Measurements from ENCODE around the gene ZBTB45. TPM values are rescaled to one million over a fixed set of nuclear protein-coding genes. Genes with fewer than 3 reads are reported as not detected.

The ZBTB45 gene
- total RNA-seq, 4 donors from 2014 or later: 7.4 to 21.6 (median 14.3) TPM

DNA sequence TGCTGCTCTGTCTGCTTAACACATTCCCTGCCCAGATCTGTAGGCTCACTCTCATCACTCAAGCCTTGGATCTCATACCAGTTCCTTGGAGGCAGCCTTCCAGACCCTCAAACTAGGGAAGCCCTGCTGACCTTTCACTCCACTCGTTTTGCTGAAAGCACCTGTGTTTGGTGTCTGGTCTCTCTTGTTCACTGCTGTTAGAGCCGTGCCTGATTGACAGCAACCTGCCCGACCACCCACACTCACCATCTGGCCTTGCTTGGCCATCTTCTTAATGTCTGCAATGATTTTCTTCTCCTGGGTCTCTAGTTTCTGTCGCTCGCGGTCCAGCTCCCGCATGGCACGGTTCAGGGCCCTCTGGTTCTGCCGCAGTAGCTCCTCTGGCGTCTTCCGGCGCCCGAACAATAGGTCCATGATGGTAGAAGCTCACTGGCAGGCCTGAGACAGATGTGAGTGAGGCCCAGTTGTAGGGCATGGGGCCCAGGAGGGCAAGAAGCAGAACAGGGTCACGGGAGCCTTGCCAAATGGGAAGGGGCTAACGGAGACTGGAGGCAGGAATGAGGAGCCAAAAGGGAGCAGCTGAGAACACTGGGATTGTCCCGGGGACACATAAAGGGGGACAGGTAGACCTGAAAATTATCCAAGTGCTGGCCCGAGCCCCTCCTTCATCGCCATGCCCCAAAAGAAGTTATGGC lies 34.3 kb upstream of the ZBTB45 start:
- peaks cover 0 to 58% (median 0%) of the 10 kb centered on the region in 3 donors for H3K36me3 ChIP-seq
- peak overlapping the region; percentile 67 to 79 (median 74) for H3K4me3 ChIP-seq
- no peaks in the 10 kb centered on the region for H3K9me3 ChIP-seq
- no peak for DNase-seq
- H3K27ac ChIP-seq: peak overlapping the region; percentile 89 to 100 (median 90)
- no peaks in the 10 kb centered on the region for H3K27me3 ChIP-seq
- peaks cover 0 to 38% (median 22%) of the 10 kb centered on the region in 4 donors for H3K4me1 ChIP-seq
- TF ChIP-seq, protein P1, sequence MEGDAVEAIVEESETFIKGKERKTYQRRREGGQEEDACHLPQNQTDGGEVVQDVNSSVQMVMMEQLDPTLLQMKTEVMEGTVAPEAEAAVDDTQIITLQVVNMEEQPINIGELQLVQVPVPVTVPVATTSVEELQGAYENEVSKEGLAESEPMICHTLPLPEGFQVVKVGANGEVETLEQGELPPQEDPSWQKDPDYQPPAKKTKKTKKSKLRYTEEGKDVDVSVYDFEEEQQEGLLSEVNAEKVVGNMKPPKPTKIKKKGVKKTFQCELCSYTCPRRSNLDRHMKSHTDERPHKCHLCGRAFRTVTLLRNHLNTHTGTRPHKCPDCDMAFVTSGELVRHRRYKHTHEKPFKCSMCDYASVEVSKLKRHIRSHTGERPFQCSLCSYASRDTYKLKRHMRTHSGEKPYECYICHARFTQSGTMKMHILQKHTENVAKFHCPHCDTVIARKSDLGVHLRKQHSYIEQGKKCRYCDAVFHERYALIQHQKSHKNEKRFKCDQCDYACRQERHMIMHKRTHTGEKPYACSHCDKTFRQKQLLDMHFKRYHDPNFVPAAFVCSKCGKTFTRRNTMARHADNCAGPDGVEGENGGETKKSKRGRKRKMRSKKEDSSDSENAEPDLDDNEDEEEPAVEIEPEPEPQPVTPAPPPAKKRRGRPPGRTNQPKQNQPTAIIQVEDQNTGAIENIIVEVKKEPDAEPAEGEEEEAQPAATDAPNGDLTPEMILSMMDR (IDR thresholded peaks at IDR 0.05): no peak
- no peak for TF ChIP-seq POLR2A (IDR thresholded peaks at IDR 0.05)

DNA sequence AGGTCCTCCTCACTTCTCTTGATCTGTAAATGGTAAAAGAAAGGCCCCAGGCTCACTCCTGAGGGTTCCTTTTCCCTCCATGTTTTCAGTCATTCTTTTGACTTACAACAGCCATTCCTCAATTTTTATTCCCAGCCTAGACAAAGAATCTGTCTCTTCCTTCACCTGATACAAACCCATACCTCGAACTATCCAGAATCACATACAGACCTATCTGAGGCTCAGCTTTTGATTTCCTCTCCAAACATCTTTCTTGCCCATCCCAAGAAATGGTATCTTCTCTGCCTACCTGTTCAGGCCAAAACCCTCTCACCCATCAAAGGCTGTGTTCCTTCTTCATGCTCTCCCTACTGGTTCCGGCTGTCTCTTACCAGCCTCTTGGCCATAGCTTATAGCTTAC lies 33.0 kb upstream of the ZBTB45 start:
- TF ChIP-seq POLR2A (IDR thresholded peaks at IDR 0.05): no peak
- TF ChIP-seq, protein P1 (IDR thresholded peaks at IDR 0.05): no peak
- H3K4me3 ChIP-seq: no peak overlapping the region
- peaks cover 0 to 71% (median 0%) of the 10 kb centered on the region in 3 donors for H3K36me3 ChIP-seq
- no peak overlapping the region for H3K27ac ChIP-seq
- H3K4me1 ChIP-seq: peaks cover 0 to 38% (median 21%) of the 10 kb centered on the region in 4 donors
- DNase-seq: no peak
- no peaks in the 10 kb centered on the region for H3K27me3 ChIP-seq
- H3K9me3 ChIP-seq: no peaks in the 10 kb centered on the region

DNA sequence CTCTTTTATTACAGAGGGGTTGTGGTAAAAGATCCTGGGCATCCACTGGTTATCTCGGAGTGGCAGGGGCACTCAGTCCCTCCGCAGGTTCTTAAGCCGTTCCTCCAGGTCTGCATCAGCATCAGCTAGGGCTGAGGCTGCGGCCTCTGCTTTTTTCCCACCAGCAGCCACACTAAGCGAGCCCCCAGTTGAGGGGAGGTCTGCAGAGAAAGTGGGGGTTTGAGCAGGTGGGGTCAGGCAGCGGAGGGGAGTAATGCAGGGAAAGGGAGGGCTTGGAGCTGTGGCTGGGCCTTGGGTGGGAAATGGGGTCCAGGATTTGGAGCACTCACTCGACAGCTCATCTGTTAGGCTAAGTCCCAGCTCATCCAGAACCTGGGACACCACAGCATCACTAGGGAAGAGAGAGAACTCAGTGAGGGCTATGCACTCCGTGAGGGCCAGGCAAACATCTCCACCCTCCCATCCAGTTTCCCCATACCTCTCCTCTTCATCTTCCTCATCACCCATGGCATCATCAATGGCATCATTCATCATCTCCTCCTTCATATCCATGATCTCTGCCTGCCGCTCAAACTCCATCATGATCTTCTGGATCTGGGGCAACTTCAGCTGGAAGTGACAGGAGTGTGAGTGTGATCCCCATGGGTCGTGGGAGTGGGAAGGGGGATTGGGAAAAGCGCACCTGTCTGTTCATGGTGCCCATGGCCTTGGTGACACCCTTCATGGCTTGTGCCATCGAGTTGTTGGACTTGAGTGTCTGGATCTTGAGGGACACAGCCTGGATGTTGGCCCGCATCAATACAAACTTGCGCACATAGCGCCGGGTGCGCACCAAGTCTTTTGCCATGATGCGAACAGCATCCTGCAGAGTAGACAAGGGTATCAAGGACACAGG lies 32.2 kb upstream of the ZBTB45 start:
- Histone ChIP-seq H3K27me3 (no peaks in the 10 kb centered on the region), H3K4me1 (peaks cover 0 to 31% (median 18%) of the 10 kb centered on the region in 4 donors), H3K36me3 (peaks cover 0 to 76% (median 0%) of the 10 kb centered on the region in 3 donors), H3K9me3 (no peaks in the 10 kb centered on the region), H3K4me3 (no peak overlapping the region), H3K27ac (no peak overlapping the region)
- DNase-seq: no peak
- TF ChIP-seq POLR2A (IDR thresholded peaks at IDR 0.05): no peak
- TF ChIP-seq, protein P1 (IDR thresholded peaks at IDR 0.05): no peak

DNA sequence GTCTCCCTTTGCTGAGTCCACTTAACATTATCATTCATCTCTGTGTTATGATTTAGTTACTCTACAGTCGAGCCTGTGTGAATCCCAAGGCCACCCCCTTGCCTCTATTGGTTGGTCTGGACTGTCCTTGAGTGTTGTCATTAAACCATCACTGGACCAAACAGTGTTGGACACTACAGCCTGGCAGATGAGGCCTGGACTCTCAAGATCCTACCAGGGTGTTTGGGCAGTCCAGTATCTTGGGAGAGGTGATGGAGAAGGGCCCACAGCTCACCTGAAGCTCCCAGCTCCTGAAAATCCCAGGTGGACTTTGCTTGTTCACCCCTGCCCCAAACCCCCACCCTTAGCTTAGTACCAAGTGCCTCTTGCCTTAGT lies 31.5 kb upstream of the ZBTB45 start:
- H3K4me3 ChIP-seq: no peak overlapping the region
- no peak for TF ChIP-seq POLR2A (IDR thresholded peaks at IDR 0.05)
- TF ChIP-seq, protein P1 (IDR thresholded peaks at IDR 0.05): no peak
- H3K4me1 ChIP-seq: peaks cover 0 to 31% (median 22%) of the 10 kb centered on the region in 4 donors
- no peak for DNase-seq
- peaks cover 0 to 69% (median 0%) of the 10 kb centered on the region in 3 donors for H3K36me3 ChIP-seq
- H3K27ac ChIP-seq: no peak overlapping the region
- H3K27me3 ChIP-seq: no peaks in the 10 kb centered on the region
- H3K9me3 ChIP-seq: no peaks in the 10 kb centered on the region

DNA sequence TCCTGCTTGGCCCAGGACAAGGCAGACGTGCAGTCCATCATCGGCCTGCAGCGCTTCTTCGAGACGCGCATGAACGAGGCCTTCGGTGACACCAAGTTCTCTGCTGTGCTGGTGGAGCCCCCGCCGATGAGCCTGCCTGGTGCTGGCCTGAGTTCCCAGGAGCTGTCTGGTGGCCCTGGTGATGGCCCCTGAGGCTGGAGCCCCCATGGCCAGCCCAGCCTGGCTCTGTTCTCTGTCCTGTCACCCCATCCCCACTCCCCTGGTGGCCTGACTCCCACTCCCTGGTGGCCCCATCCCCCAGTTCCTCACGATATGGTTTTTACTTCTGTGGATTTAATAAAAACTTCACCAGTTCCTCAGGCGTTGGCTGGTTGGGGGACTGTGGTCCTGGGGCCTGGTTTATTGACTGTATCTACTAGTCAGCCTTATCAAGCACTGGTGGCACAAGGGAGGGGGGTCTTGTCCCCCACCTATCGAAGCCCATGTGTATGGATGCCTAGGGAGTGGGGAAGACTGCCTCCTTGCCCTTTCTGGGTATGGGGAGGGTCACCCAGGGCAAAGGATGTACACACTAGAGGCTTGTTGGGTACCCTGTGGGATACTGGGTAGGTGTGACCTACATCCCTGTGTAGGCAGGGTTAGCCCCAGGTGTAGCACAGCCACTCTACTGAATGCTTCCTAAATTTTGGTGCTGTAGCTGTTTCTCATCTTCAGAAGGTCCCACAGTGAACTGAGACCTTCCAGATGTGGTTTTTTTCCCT lies 30.9 kb upstream of the ZBTB45 start:
- no peaks in the 10 kb centered on the region for H3K9me3 ChIP-seq
- no peaks in the 10 kb centered on the region for H3K27me3 ChIP-seq
- H3K27ac ChIP-seq: no peak overlapping the region
- peaks cover 0 to 31% (median 27%) of the 10 kb centered on the region in 4 donors for H3K4me1 ChIP-seq
- H3K4me3 ChIP-seq: no peak overlapping the region
- H3K36me3 ChIP-seq: peaks cover 0 to 63% (median 0%) of the 10 kb centered on the region in 3 donors
- TF ChIP-seq POLR2A (IDR thresholded peaks at IDR 0.05): no peak
- TF ChIP-seq, protein P1 (IDR thresholded peaks at IDR 0.05): no peak
- no peak for DNase-seq
